AG04450 (cell line): Measurements from ENCODE around the gene ST6GALNAC4. TPM values are rescaled to one million over a fixed set of nuclear protein-coding genes. Genes with fewer than 3 reads are reported as not detected.

Source experiments
- CTCF ChIA-PET: fragments of 300-600, 350-600 bp; formaldehyde crosslinking; extraction: SDS; loops from one replicate; lab custom pipeline; 2022; ENCODE audit warnings: antibody characterized with exemption, inconsistent platforms; lab: Charles Lee
- POLR2A ChIA-PET: fragments of 350-600 bp; formaldehyde crosslinking; extraction: SDS; loops from one replicate; lab custom pipeline; 2021; ENCODE audit warnings: antibody characterized with exemption, inconsistent platforms; lab: Yijun Ruan, JAX
- DNase-seq: peaks from one replicate; pipeline ENCODE4 v3.0.0-alpha.2; 2011; ENCODE audit warnings: low read depth, low spot score
- H3K27ac ChIP-seq: one replicate; pipeline ENCODE4 v1.5.1; 2012; ENCODE audit warnings: low read depth, low read length, control low read depth
- H3K27me3 ChIP-seq: one replicate; pipeline ENCODE4 v1.6.0; 2012; ENCODE audit warnings: low read length; ENCODE audit not compliant: control insufficient read depth, insufficient read depth
- H3K4me3 ChIP-seq: 2 replicates; pipeline ENCODE4 v1.5.1; 2011; ENCODE audit warnings: mild to moderate bottlenecking, low read depth, low read length, control low read depth
- H3K9me3 ChIP-seq: 2 replicates; pipeline ENCODE4 v1.5.1; 2012; ENCODE audit warnings: low read length; ENCODE audit not compliant: control insufficient read depth, insufficient read depth
- CTCF ChIP-seq: IDR thresholded peaks from 2 replicates; pipeline ENCODE4 v1.5.1; 2011; ENCODE audit warnings: low read depth, low read length, control low read depth, inconsistent platforms
- polyA plus RNA-seq: library from polyadenylated mRNA; depleted of rRNA; stranded (reverse); fragments of >200 nt; gene quantifications from 2 replicates; pipeline ENCODE4 v1.2.3, GENCODE V29; 2011

The ST6GALNAC4 gene
- polyA plus RNA-seq, 1 experiment, result 15.0 TPM

- POLR2A ChIA-PET, result no interaction called here
- CTCF ChIA-PET, result interaction anchor here (1.0 to 1.3 kb wide), 2 partner anchors 9 to 107 kb away, joined by 3 to 4 read pairs; no protein-coding TSS in a partner anchor
These were observed 11.3 kb upstream of the ST6GALNAC4 start for GRCh38 chr9:127927988-127928675.

GRCh38 chr9:127927201-127927987 lies 10.6 kb upstream of the ST6GALNAC4 start:
- no peak overlapping the region for H3K27ac ChIP-seq
- H3K27me3 ChIP-seq, result no peaks in the 10 kb centered on the region
- CTCF ChIA-PET, result interaction anchor here (1.0 kb wide), 1 partner anchor 8 kb away, joined by 3 read pairs; no protein-coding TSS in a partner anchor
- H3K9me3 ChIP-seq, result no peaks in the 10 kb centered on the region; the same call in 1 of the 2 replicates
- peak overlapping the region; percentile 29 for H3K4me3 ChIP-seq
- DNase-seq, result no peak
- POLR2A ChIA-PET, result no interaction called here
- TF ChIP-seq CTCF, result no peak

More at GRCh38 chr9:127927988-127928675, 11.3 kb upstream of the ST6GALNAC4 start:
- TF ChIP-seq CTCF, result no peak
- Histone ChIP-seq H3K9me3 (no peaks in the 10 kb centered on the region; the same call in 1 of the 2 replicates), H3K4me3 (no peak overlapping the region), H3K27ac (no peak overlapping the region), H3K27me3 (no peaks in the 10 kb centered on the region)
- no peak for DNase-seq

GRCh38 chr9:127926906-127927200 lies 10.0 kb upstream of the ST6GALNAC4 start:
- ChIA-PET CTCF (no interaction called here), POLR2A (no interaction called here)
- H3K27ac ChIP-seq, result no peak overlapping the region
- no peaks in the 10 kb centered on the region; the same call in 1 of the 2 replicates for H3K9me3 ChIP-seq
- no peak for TF ChIP-seq CTCF
- peak overlapping the region; percentile 29 for H3K4me3 ChIP-seq
- no peak for DNase-seq
- H3K27me3 ChIP-seq, result no peaks in the 10 kb centered on the region

GRCh38 chr9:127925959-127926905 lies 9.4 kb upstream of the ST6GALNAC4 start:
- no peak for DNase-seq
- ChIA-PET POLR2A (interaction anchor here (0.7 kb wide), 1 partner anchor 315 kb away, joined by 7 read pairs; no protein-coding TSS in a partner anchor), CTCF (interaction anchor here (0.8 kb wide), 1 partner anchor 13 kb away, joined by 5 read pairs; no protein-coding TSS in a partner anchor)
- Histone ChIP-seq H3K9me3 (no peaks in the 10 kb centered on the region; the same call in 1 of the 2 replicates), H3K27me3 (no peaks in the 10 kb centered on the region), H3K4me3 (no peak overlapping the region), H3K27ac (no peak overlapping the region)
- no peak for TF ChIP-seq CTCF
